NCI-H1436 (cell line): ENCODE measurements around the gene CHN2.
A peak's percentile ranks its signal among the peaks of the same experiment; 100 is the strongest.

Experiments used
- DNase-seq: peaks from one replicate; lab custom pipeline; 2025; lab: John Stamatoyannopoulos, UW

CHN2 gene

DNA sequence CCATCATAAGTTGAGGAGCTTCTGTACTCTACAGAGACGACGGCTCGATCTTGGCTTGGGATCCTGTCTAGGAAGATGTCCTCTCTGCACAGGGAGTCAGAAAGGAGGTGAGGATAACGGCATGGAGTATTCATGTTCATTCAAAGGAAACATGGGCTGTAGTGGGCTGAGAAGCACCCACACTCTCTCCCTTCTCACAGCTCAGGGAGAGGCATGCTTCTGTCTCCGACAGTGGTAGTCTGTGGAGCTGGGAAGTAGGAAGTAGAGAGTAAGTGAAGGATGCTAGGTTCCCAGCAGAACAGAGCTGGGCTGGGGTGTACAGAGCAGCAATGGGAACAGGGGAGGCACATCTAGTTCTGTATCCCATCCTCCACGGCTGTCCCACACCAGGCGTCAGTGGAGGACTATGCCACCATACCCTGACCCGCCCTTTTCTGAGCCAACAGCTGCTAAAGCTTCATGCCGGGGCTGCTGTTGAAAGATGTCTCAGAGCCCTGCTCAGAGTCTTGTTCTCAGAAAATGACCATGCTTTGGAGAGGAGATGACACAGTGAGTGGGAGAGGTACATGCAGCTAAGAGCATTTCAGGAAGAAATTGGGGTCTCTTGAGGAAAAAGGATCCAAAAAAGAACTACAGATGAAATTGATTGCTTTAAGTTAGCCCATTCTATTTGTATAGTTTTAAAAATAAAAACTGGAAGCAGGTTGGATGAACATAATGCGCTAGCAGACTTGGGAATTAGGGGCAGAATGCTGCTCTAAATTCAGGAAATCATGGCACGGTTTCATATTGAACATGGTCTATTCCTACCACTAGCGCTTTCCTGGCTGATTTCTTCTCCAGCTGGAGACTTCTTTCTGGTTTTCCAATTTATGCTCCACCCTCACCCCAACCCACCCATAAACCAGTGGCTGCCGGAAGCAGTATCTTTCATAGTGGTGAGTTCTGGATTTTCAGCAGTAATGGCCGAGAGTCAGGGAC is 138.6 kb downstream of the CHN2 start:
- no peak for DNase-seq

DNA sequence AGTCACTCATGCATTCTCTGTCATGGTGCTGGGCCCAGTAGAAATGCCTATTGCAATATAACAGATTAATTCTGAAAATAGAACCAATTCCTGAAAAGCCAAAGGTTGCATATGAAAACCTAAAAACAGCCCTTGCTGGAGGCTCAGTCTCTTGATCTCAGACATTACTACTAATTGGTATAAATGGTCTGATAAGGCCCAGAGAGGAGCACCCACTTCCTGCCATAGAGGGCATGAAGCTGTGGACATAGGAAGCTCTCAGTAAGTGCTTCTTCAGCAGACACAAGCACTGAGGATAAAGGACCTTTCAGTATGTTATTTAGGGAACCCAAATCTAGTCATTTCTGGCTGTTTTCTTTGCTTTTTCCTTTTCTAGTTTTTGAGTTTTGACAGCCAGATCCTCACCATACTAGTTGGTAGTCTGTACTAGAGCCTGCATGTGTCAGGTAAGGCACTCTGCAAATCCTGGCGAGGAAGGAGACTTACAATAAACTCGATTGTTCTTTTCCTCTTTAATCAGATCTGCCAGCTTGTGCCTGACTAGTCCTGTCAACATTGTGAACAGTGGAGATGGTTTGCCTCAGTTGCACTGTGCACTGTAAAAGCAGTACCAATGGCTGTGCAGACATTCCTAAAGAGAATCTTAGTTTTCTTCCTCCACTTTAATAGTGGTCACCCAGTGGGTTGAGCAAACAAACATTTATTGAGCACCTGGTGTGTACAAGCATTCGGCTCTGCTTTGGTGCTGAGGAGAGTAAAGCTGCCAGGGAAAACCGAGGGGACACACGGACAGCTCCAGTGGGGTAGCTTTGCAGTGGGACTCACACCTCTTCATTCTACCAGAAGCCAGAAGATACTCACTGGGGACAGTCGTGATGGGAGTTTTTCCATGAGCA is 140.9 kb downstream of the CHN2 start:
- no peak for DNase-seq

GRCh38 chr7:29337546-29338116 is 143.1 kb downstream of the CHN2 start:
- no peak for DNase-seq

DNA sequence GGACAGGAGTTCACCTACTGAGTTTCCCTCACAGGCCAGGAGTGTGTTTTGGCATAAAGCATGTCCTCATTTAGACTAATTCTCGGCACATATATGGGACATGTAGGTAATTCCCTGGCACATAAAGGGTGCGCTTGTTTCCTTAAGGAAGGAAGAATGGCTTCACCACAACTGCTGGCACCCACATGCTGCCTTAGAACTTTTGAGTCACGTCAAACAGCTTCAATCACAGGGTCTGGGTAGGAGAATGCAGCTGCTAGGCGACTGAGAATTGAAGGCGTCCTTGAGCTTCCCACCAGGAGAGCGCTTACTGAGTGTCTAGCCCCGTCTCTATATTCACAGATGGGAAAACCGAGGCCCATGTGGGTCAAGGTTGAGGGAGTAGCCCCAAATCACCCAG is 146.1 kb downstream of the CHN2 start:
- no peak for DNase-seq

DNA sequence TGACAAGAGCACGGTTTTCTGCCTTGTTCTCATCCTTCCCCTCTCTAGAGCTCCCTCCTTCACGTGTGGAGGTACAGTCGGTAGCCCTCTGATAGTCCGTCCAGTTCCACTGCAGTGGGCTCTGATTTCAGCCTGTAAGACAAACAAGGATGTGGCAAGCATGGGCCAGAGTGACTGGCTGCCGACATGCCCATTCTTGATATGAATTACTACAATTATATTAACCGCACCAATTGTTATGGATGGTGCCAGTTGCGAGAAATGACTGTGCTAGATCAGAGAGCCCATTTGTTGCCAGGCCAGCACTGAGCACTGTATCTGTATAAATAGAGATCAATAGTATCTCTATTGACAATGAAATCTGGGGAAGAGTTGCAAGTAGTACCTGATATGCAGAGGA is 146.6 kb downstream of the CHN2 start:
- DNase-seq, result peak; percentile 19

GRCh38 chr7:29342761-29343160 is 148.2 kb downstream of the CHN2 start:
- DNase-seq, result no peak

- no peak for DNase-seq
Measured at GRCh38 chr7:29343399-29343798, 148.8 kb downstream of the CHN2 start.

DNA sequence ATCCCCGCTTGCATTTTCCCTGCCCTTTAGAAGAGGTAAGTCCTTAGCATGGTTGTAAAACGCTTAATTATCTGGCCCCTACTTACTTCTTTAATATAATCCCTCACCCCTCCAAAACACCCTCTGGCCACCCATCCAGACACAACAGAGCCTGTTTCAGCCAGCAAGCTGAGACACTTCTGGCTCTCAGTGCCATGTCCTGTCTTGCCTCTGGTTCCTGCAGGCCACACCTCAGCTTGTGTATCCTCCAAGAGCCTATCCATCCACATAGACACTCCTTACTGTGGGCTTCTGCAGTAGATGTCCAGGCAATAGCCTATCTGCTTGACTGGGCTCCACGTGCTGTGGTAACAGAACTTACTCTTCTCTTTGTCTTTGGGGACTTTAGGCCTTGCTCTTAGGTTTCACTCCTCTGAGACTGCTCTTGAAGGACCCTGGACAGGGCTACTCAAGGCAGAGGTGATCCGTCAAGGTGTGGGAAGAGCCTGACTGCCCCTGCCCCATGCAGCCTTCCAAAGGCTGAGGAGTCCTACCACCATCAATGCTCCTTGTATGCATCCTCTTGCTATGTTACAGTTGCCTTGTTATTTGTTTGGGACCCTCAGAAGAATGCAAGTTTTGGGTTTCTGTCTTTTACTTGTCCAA is 149.9 kb downstream of the CHN2 start:
- DNase-seq, result no peak

DNA sequence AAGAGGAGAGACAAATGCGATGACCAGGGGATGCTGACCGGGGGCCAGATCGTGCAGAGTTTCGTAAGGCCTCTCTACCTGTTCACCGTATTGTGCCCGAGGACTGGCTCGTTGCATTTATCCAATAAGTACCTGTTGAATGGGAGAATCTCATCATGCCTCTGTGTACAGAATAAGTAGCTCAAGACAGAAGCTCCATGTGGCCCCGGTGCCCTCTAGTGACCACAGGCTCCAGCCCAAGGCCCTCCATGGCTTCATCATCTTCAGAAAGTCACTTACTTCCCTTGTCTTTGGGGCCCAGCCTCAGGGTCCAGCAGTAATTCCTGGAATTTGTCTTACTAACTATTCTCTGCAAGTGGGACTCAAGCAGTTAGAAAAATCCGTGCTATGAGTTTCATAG is 151.0 kb downstream of the CHN2 start:
- DNase-seq, result peak; percentile 31

GRCh38 chr7:29346231-29346978 is 151.8 kb downstream of the CHN2 start:
- DNase-seq, result no peak

DNA sequence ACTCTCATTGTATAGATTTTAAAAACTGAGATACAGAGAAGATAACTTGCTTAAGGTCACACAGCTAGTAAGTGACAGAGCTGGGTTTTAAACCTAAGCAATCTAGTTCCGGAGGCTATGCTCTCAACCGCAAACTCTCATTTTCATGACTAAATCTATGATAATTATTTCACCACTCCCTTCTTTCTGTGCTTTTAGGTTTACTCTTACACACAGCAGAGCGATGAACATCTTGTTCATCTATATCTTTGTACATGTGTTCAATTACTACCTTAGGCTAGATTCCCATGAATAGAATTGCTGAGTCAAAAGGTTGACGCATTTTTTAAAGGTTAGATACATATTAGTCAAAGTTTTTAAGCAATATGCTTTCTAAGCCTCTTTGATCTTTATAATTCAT is 154.8 kb downstream of the CHN2 start:
- DNase-seq, result no peak

GRCh38 chr7:29350351-29350750 is 155.8 kb downstream of the CHN2 start:
- DNase-seq, result no peak

- DNase-seq, result no peak
Measured at GRCh38 chr7:29352041-29352440, 157.5 kb downstream of the CHN2 start.

- DNase-seq, result no peak
Measured at GRCh38 chr7:29353810-29354209, 159.2 kb downstream of the CHN2 start.

- DNase-seq, result no peak
Measured at GRCh38 chr7:29354340-29354739, 159.8 kb downstream of the CHN2 start.

GRCh38 chr7:29355388-29355787 is 160.8 kb downstream of the CHN2 start:
- no peak for DNase-seq

DNA sequence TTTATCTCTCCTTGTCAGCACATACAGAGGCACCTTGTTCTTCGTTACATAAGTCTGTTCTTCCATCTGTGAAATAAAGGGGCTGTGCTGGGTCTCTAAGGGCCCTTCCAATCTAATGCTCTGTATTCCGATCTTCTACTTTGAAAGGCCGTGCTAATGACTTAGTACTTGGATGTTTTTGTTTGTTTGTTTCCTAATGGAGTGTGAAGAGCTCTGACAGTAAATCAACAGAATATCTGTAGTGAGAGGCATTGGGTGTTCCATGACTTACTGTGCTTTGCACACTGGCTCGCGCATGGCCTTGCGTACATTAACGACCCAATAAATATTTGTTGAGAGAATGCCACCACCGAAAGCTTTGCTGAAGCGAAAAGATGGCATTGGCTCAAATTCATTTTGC is 162.1 kb downstream of the CHN2 start:
- DNase-seq, result peak; percentile 40

- no peak for DNase-seq
Measured at GRCh38 chr7:29359482-29360093, 165.0 kb downstream of the CHN2 start.

DNA sequence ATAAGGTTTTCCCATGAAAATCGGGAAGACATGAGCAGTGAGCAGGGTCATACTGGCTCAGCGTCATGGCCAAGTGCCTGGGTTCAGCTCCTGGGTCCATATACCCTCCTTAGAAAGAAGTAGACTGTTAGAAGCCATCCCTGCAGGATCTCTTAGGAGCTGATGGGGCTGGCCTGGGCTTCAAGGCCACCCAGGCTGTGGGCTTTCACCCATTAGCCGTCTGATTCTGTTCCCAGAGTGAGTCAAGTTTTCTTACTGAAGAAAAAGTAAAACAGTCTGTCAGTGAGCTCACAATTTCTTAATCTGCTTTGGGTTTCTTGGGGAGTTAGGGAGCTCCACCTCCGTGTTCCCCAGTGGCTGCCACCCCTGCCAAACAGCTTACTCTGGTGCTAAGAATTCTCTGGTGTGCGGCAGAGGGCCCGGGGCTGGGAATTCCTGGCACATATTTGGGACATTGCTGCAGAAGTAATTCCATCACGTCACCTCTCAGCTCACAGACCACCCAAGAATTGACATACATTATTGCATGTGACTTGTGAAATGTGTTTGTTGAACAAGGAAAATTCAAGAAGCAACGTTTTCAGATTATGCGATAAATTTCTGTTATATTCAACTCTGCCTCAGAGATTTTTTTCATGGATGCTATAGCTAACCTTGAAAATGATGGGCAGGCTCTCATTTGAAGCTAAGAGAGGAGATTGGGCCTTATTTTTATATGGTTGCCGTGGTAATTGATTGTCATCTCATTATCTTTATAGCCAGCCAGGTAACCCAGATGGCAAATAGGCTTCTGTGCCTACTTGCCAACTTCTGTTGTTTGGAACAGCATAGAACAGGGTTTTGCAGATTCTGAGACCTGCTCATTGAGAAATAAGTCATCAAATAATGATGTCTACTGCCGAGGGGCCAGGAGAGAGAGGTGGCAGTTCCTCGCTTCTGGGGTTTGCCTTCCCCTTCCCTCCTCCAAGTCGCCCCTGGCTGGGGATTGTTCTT is 166.4 kb downstream of the CHN2 start:
- no peak for DNase-seq

GRCh38 chr7:29362380-29362779 is 167.8 kb downstream of the CHN2 start:
- no peak for DNase-seq
